AG04449 (cell line): Measurements from ENCODE around the gene TMPRSS6.

Experiments used
- CTCF ChIA-PET: fragments of 350-600 bp; formaldehyde crosslinking; extraction: SDS; loops from one replicate; lab custom pipeline; 2021; ENCODE audit warnings: antibody characterized with exemption; lab: Yijun Ruan, JAX
- POLR2A ChIA-PET: fragments of 400-600, 350-600 bp; formaldehyde crosslinking; extraction: SDS; loops from one replicate; lab custom pipeline; 2020; ENCODE audit warnings: antibody characterized with exemption, inconsistent platforms; lab: Yijun Ruan, JAX
- DNase-seq: peaks from one replicate; pipeline ENCODE4 v3.0.0-alpha.2; 2010; ENCODE audit warnings: low read depth, low spot score
- H3K4me3 ChIP-seq: 2 replicates; pipeline ENCODE4 v1.5.1; 2011; ENCODE audit warnings: low read depth, mild to moderate bottlenecking, control low read depth, low read length
- CTCF ChIP-seq: IDR thresholded peaks from one replicate; pipeline ENCODE4 v1.5.1; 2011; ENCODE audit warnings: mild to moderate bottlenecking, moderate library complexity, low read length, control low read depth, inconsistent platforms; ENCODE audit not compliant: insufficient read depth; ENCODE audit errors: missing control alignments

The TMPRSS6 gene

DNA sequence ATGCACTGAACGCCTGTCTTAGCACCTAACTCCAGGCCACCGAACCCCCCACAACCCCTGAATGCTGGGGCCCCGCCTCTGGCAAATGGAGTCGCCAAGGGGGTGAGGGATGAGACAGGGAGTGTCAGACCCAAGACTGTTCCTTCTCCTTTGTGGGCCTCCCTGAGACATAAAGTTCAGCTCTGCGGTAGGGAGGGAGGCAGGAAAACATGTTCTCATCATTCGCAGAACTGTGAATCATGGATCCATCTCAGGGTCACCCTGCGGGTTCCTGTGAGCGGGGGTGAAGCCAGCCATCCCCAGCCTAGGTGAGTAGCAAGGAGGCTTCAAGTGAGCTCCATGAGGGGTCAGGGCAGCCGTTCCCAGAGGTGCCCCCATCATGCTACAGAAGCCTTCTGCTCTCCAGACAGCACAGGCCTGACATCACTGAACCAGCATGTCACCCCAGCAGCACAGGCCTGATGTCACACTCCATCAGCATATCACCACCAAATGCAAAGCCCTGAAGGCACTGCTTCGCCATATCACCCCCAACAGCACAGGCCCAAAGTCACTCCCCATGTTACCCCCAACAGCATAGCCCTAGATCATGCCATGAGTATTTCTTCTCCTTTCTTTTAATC, 27.2 kb downstream of the TMPRSS6 start:
- ChIA-PET POLR2A (no interaction called here), CTCF (interaction anchor here (0.7 to 2.5 kb wide), 5 partner anchors 11 to 177 kb away, joined by 3 to 9 read pairs (median 4); no protein-coding TSS in a partner anchor)
- DNase-seq, result no peak
- no peak for TF ChIP-seq CTCF
- no peak overlapping the region for H3K4me3 ChIP-seq

GRCh38 chr22:37080838-37081237, 28.7 kb downstream of the TMPRSS6 start:
- no peak for TF ChIP-seq CTCF
- POLR2A ChIA-PET, result no interaction called here
- DNase-seq, result no peak
- H3K4me3 ChIP-seq, result no peak overlapping the region
- CTCF ChIA-PET, result interaction anchor here (1.0 to 2.5 kb wide), 3 partner anchors 42 to 119 kb away, joined by 3 to 9 read pairs (median 8); no protein-coding TSS in a partner anchor

DNA sequence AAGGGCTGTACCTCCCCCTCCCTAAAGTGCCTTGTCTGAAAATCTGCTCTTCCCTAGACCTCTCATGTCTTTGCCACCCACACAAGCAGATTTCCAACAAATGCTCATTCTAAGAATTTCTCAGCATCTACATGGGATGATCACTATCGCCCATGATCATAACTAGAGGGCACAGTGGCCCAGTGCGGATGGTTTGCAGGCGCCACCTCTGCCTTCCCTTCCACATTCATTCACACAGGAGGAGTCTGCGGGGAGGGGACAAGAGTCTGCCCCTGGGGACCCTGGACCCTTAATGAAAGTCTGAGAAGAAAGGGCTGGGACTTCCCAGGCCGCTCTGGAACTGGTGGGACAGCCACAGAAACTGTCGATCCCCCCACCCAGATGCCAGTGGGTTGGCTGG, 29.1 kb downstream of the TMPRSS6 start:
- H3K4me3 ChIP-seq, result no peak overlapping the region
- TF ChIP-seq CTCF, result no peak
- no peak for DNase-seq
- CTCF ChIA-PET, result interaction anchor here (0.8 to 2.5 kb wide), 7 partner anchors 8 to 179 kb away, joined by 3 to 11 read pairs (median 7); no protein-coding TSS in a partner anchor
- POLR2A ChIA-PET, result no interaction called here

- TF ChIP-seq CTCF, result no peak
- POLR2A ChIA-PET, result no interaction called here
- CTCF ChIA-PET, result interaction anchor here (0.8 to 2.5 kb wide), 8 partner anchors 9 to 179 kb away, joined by 3 to 11 read pairs (median 6); no protein-coding TSS in a partner anchor
- DNase-seq, result no peak
- H3K4me3 ChIP-seq, result no peak overlapping the region
These were observed 29.8 kb downstream of the TMPRSS6 start for GRCh38 chr22:37079668-37080171.

- no peak for TF ChIP-seq CTCF
- ChIA-PET CTCF (interaction anchor here (0.8 to 1.5 kb wide), 7 partner anchors 9 to 121 kb away, joined by 3 to 11 read pairs (median 5); no protein-coding TSS in a partner anchor), POLR2A (no interaction called here)
- H3K4me3 ChIP-seq, result no peak overlapping the region
- DNase-seq, result no peak
These were observed 30.4 kb downstream of the TMPRSS6 start for GRCh38 chr22:37079158-37079557.

GRCh38 chr22:37077802-37078448, 31.6 kb downstream of the TMPRSS6 start:
- ChIA-PET POLR2A (no interaction called here), CTCF (interaction anchor here (0.7 to 2.1 kb wide), 11 partner anchors 9 to 122 kb away, joined by 3 to 26 read pairs (median 3); no protein-coding TSS in a partner anchor)
- H3K4me3 ChIP-seq, result no peak overlapping the region
- no peak for DNase-seq
- TF ChIP-seq CTCF, result peak; percentile 96
